GM13977 (cell line): ENCODE measurements around the gene ZNF280A.

ENCODE experiments used
- DNase-seq: peaks from one replicate; pipeline ENCODE4 v3.0.0; 2012; ENCODE audit warnings: low spot score
- in situ Hi-C: fragments of 300-500 bp; cut with MboI; formaldehyde crosslinking; loops from one replicate; pipeline ENCODE4 v1.12.0; 2022; ENCODE audit warnings: low sequenced_read_pairs, low pct_unique_long_range_greater_than_20kb, mixed read lengths, inconsistent platforms; ENCODE audit not compliant: unreplicated experiment
- TF ChIP-seq, protein P1 (sequence below): IDR thresholded peaks from 2 replicates; pipeline ENCODE4 v1.5.1; 2012; ENCODE audit warnings: mild to moderate bottlenecking, control low read depth; ENCODE audit not compliant: insufficient read depth; ENCODE audit errors: extremely low read depth, missing control alignments

Gene ZNF280A

DNA sequence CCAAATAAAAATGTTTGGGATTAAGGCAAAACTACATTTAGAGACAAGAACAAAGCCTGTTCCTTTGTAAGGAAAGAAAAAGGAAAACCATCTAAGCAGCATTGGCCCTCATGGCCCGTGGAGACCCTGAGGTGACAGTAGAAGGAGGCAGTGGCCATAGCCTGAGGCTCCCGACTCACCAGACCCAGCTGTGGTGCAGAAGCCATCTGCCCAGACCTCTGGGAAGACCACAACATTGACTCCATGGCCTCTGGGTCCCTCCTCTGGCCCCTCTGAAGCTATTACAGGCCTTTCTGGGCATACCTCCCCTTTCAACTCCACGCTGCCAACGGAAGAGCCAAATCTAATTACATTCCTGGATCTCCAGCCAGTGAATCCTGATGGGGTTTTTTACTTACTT is 32.6 kb upstream of the ZNF280A start:
- peak; percentile 34 for DNase-seq
- in situ Hi-C loops = no loop called here
- TF ChIP-seq, protein P1, sequence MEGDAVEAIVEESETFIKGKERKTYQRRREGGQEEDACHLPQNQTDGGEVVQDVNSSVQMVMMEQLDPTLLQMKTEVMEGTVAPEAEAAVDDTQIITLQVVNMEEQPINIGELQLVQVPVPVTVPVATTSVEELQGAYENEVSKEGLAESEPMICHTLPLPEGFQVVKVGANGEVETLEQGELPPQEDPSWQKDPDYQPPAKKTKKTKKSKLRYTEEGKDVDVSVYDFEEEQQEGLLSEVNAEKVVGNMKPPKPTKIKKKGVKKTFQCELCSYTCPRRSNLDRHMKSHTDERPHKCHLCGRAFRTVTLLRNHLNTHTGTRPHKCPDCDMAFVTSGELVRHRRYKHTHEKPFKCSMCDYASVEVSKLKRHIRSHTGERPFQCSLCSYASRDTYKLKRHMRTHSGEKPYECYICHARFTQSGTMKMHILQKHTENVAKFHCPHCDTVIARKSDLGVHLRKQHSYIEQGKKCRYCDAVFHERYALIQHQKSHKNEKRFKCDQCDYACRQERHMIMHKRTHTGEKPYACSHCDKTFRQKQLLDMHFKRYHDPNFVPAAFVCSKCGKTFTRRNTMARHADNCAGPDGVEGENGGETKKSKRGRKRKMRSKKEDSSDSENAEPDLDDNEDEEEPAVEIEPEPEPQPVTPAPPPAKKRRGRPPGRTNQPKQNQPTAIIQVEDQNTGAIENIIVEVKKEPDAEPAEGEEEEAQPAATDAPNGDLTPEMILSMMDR = peak; percentile 10

DNA sequence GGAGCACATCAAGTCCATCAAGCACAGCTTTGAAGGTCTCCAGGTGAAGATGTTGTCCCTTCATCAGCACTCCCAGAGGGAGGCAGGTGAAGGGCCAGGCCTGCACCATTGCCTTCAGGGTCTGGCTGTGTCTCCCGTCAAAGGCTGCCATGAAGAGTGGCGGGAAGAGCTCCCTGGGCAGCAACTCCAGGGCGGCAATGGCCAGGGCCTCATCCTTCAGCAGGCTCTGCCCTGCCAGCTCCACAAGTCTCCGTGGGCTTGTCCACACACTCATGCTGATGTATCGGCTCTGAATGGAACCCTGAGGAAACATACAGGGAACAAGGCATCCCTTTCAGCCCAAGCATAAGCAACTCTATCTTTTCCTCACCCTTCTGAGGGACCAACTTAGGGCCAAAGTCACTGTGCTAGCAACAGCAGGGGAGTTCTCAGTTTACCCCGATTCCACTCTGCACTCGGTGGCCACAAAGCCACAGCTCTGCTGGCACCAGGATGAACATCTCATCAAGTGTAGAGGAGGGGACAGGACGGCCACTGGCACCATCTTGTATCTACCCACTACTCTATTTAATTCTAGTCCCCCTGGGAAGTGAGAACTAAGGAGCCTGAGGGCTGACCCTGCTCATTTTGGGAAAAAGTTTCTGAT is 30.8 kb upstream of the ZNF280A start:
- in situ Hi-C loops = no loop called here
- TF ChIP-seq, protein P1 = no peak
- DNase-seq = no peak

DNA sequence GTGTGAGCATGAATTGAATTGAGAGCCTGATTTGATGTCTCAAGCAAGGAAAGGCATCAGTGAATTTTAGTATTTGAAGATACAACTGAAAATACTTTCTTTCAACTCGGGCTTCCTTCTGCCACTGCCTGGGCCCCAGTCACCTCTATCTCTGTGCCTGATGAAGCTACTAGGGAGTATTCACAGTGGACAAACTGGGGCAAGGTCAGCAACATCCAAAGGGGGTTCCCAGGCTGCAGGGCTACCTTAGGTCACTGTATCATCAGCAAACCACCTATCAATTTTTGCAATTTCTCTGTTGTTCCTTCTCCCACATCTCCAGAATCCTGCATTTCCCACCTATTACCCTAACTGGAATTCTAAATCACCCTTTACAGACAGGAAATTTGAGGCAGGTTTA is 28.8 kb upstream of the ZNF280A start:
- TF ChIP-seq, protein P1 = no peak
- no peak for DNase-seq
- in situ Hi-C loops = no loop called here

DNA sequence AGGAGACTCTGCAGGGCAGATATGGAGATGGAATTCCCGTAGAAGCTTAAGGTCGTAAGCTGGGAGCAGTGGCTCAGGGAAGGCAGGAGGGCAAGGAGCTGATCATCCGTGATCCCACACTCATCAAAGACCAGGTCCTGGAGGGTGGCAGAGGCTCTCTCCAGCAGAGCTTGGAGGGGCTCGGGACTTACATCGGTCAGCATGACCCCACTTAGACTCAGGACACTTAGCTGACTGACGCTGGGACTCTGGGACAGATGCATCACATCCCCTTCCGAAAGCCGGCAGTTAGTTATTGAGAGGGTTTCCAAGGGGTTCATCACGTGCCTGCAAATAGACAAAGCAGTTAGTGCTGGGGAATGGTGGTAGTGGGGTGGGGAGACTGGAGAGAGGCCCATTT is 28.2 kb upstream of the ZNF280A start:
- no peak for DNase-seq
- in situ Hi-C loops = no loop called here
- TF ChIP-seq, protein P1 = no peak

DNA sequence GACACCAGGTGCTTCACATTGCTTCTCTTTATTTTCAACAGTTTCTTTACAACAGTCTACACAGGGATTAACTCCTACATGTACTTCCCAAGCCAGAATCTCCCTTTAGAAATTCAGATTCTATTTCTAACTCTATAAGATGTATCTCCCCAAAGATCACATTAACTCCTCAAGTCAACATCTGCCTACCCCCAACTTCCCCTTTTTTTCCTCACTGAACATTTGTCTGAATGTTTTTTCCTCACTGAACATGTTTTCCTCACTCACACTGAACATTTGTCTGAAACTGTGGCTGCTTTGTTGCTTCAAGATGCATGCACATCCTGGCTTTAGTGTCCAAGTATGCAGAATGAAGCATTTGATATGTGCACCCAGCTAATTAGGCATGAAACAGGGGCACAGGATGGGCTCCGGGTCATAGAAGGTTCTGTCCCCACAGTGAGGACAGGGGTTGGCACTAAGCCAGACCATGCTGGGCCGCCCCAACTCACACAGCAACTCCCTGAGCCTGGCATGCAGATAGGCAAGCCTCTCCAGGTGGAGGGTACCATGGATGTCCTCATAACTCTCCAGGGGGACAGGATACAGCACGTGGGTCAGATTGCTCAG is 27.7 kb upstream of the ZNF280A start:
- in situ Hi-C loops = no loop called here
- TF ChIP-seq, protein P1 = no peak
- DNase-seq = no peak

DNA sequence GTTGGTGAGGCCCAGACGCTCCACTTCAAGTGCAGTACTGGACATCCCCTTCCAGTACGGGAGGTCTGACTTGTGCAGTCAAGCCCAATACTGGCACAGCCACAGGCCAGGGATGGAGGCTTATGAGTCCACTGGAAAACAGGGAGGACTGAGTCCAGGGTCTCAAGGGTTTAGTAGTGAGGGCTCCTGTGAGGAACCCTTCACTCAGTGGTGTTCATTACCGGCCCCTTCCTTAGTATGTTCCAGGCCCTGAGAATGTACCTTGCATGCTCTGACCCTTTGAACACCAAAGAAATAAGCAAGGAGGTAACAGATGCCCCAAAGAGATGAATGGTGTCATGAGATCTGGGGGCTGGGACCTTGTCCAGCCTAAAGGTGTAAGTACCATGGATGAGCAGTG is 27.2 kb upstream of the ZNF280A start:
- in situ Hi-C loops = no loop called here
- TF ChIP-seq, protein P1 = no peak
- DNase-seq = no peak
